Measurements from ENCODE around the gene MSANTD2.
A peak's percentile ranks its signal among the peaks of the same experiment; 100 is the strongest.

MSANTD2 gene

GRCh38 chr11:124742555-124742954, 57.7 kb downstream of the MSANTD2 start:
- Histone ChIP-seq H2AFZ (ENCODE audit: low read length) (no peak overlapping the region), H3K79me2 (ENCODE audit: insufficient read depth, low read length) (no peaks in the 10 kb centered on the region), H3K4me2 (ENCODE audit: low read length) (no peak overlapping the region), H3K9ac (ENCODE audit: low read length) (no peak overlapping the region), H3K4me1 (ENCODE audit: insufficient read depth, low read length, severe bottlenecking) (peaks cover 9% of the 10 kb centered on the region), H3F3A (ENCODE audit: insufficient read depth, low read length) (no peaks in the 10 kb centered on the region), H4K20me1 (ENCODE audit: insufficient read depth, low read length) (no peaks in the 10 kb centered on the region), H3K9me3 (ENCODE audit: low read length) (no peaks in the 10 kb centered on the region), H3K36me3 (ENCODE audit: insufficient read depth, low read length) (no peaks in the 10 kb centered on the region), H3K27me3 (ENCODE audit: insufficient read depth, low read length) (no peaks in the 10 kb centered on the region), H3K4me3 (ENCODE audit: low read depth, low read length, poor library complexity, severe bottlenecking) (no peak overlapping the region), H3K27ac (ENCODE audit: low read depth, low read length, poor library complexity, severe bottlenecking) (no peak overlapping the region), H3K9me2 (ENCODE audit: low read depth, low read length) (no peaks in the 10 kb centered on the region)
- no peak for TF ChIP-seq CTCF (IDR thresholded peaks at IDR 0.05; ENCODE audit: low read length)
- no peak for TF ChIP-seq EZH2 (IDR thresholded peaks at IDR 0.05; ENCODE audit: borderline replicate concordance, low read length)

- no peaks in the 10 kb centered on the region for H4K20me1 ChIP-seq (ENCODE audit: insufficient read depth, low read length)
- H3K9me3 ChIP-seq (ENCODE audit: low read length) = no peaks in the 10 kb centered on the region
- no peaks in the 10 kb centered on the region for H3K79me2 ChIP-seq (ENCODE audit: insufficient read depth, low read length)
- H3K36me3 ChIP-seq (ENCODE audit: insufficient read depth, low read length) = no peaks in the 10 kb centered on the region
- H3K4me1 ChIP-seq (ENCODE audit: insufficient read depth, low read length, severe bottlenecking) = peaks cover 9% of the 10 kb centered on the region
- no peaks in the 10 kb centered on the region for H3K9me2 ChIP-seq (ENCODE audit: low read depth, low read length)
- H3K27me3 ChIP-seq (ENCODE audit: insufficient read depth, low read length) = no peaks in the 10 kb centered on the region
- H3K9ac ChIP-seq (ENCODE audit: low read length) = peak overlapping the region; percentile 46; the same call in 1 of the 2 replicates
- peak overlapping the region; percentile 64 for H3K4me3 ChIP-seq (ENCODE audit: low read depth, low read length, poor library complexity, severe bottlenecking)
- H3K4me2 ChIP-seq (ENCODE audit: low read length) = peak overlapping the region; percentile 76
- TF ChIP-seq EZH2 (IDR thresholded peaks at IDR 0.05; ENCODE audit: borderline replicate concordance, low read length) (no peak), CTCF (IDR thresholded peaks at IDR 0.05; ENCODE audit: low read length) (peak; percentile 45)
- no peak overlapping the region for H3K27ac ChIP-seq (ENCODE audit: low read depth, low read length, poor library complexity, severe bottlenecking)
- no peaks in the 10 kb centered on the region for H3F3A ChIP-seq (ENCODE audit: insufficient read depth, low read length)
- H2AFZ ChIP-seq (ENCODE audit: low read length) = no peak overlapping the region
Observed at GRCh38 chr11:124740277-124740882, 59.8 kb downstream of the MSANTD2 start.

DNA sequence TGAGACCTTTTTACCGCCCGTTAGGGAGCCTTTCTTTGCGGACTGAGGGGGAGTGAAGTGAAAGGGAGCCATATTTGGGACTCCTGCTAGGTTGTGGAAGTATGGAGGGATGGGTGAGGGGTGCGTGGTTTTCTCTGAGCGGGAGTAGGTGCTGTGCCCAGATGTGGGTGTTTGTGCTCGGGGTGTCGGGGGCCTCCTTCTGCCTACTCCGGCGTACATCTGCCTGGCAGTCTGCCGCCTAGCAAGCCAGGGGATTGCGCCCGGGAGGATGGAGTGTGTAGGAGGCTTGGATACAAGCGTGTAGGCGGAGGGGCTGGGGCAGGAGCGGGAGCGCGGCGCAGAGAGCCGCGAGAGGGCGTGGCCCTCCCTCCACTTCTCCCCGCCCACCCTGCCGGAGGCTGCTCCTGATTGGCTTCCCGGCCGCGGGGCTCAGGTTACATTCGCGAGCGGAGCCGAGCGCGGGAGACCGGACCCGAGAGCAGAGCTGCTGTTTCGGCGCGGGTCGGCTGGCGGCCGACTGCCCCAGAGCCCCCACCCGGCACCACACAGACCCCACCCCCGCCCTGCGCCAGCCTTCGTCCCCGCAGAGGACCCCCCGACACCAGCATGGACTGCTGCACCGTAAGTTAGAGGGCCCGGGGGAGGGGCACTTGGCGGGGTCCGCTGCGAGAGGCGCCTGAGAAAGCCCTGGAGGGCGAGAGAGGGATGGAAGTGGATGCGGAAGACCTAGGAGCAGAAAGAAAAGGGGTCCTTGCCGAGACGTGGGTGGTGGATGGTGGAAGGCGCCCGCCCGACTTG, 60.5 kb downstream of the MSANTD2 start, which contains the start of gene NRGN:
Gene NRGN, plus strand, starts transcription at position 464 of the 798 bp plus-strand sequence. Its CDS starts 143 bp downstream, at position 607.
- no peaks in the 10 kb centered on the region for H3K79me2 ChIP-seq (ENCODE audit: insufficient read depth, low read length)
- H3K4me2 ChIP-seq (ENCODE audit: low read length) = peak within 1 kb of the TSS; percentile 76
- no peaks in the 10 kb centered on the region for H3F3A ChIP-seq (ENCODE audit: insufficient read depth, low read length)
- H4K20me1 ChIP-seq (ENCODE audit: insufficient read depth, low read length) = no peaks in the 10 kb centered on the region
- peak within 1 kb of the TSS; percentile 46; the same call in 1 of the 2 replicates for H3K9ac ChIP-seq (ENCODE audit: low read length)
- peak within 1 kb of the TSS; percentile 64 for H3K4me3 ChIP-seq (ENCODE audit: low read depth, low read length, poor library complexity, severe bottlenecking)
- H3K36me3 ChIP-seq (ENCODE audit: insufficient read depth, low read length) = no peaks in the 10 kb centered on the region
- H3K9me2 ChIP-seq (ENCODE audit: low read depth, low read length) = no peaks in the 10 kb centered on the region
- peaks cover 9% of the 10 kb centered on the region for H3K4me1 ChIP-seq (ENCODE audit: insufficient read depth, low read length, severe bottlenecking)
- no peaks in the 10 kb centered on the region for H3K27me3 ChIP-seq (ENCODE audit: insufficient read depth, low read length)
- H3K9me3 ChIP-seq (ENCODE audit: low read length) = no peaks in the 10 kb centered on the region
- H2AFZ ChIP-seq (ENCODE audit: low read length) = no peak within 1 kb of the TSS
- TF ChIP-seq CTCF (IDR thresholded peaks at IDR 0.05; ENCODE audit: low read length) = no peak
- no peak for TF ChIP-seq EZH2 (IDR thresholded peaks at IDR 0.05; ENCODE audit: borderline replicate concordance, low read length)
- no peak within 1 kb of the TSS for H3K27ac ChIP-seq (ENCODE audit: low read depth, low read length, poor library complexity, severe bottlenecking)

Data from OCI-LY1 (cell line).